Thoracic aorta (tissue), 2 donors: ENCODE results near the gene RIMBP2. TPM values are rescaled to one million over a fixed set of nuclear protein-coding genes. Genes with fewer than 3 reads are reported as not detected.

Experiments
- ATAC-seq: fragments of 150-250 bp; one replicate; pipeline ENCODE4 v1.8.0; 2017; ENCODE audit warnings: low read depth; ENCODE audit not compliant: insufficient number of reproducible peaks, low FRiP score
- DNase-seq: peaks from one replicate; pipeline ENCODE4 v3.0.0-alpha.2; 2020; ENCODE audit warnings: low spot score
- H3K27ac ChIP-seq, 2 donors: fragments of 200-600 bp; sonication (generic); 1 replicate in 1 of 2; 2 replicates in 1 of 2; pipeline ENCODE4 v1.5.1; 2016; ENCODE audit warnings: mild to moderate bottlenecking in 2 of 2, moderate library complexity in 2 of 2
- H3K27me3 ChIP-seq: fragments of 200-600 bp; sonication (generic); replicated peaks from 2 replicates; pipeline ENCODE4 v1.6.0; 2016; ENCODE audit warnings: mild to moderate bottlenecking; ENCODE audit not compliant: insufficient read depth
- H3K36me3 ChIP-seq: fragments of 200-600 bp; sonication (generic); one replicate; pipeline ENCODE4 v1.5.1; 2016
- H3K4me1 ChIP-seq, 2 donors: fragments of 200-600 bp; sonication (generic); 1 replicate in 1 of 2; 2 replicates in 1 of 2; pipeline versions ENCODE4 v1.5.1 to v1.6.0; 2016; ENCODE audit warnings: low read depth in 2 of 2, mild to moderate bottlenecking in 1 of 2; ENCODE audit not compliant: control insufficient read depth in 1 of 2
- H3K4me3 ChIP-seq: fragments of 200-600 bp; sonication (generic); 2 replicates; pipeline ENCODE4 v1.5.1; 2016; ENCODE audit warnings: mild to moderate bottlenecking
- H3K9me3 ChIP-seq: fragments of 200-600 bp; sonication (generic); 2 replicates; pipeline ENCODE4 v1.5.1; 2016
- total RNA-seq, 2 donors: library from RNA; depleted of rRNA; stranded (reverse); fragments of >200 nt; gene quantifications; one replicate each; pipeline versions ENCODE4 v1.1.0 to v1.2.3, GENCODE V29; 2016
- TF ChIP-seq, protein P1 (sequence below): fragments of 200-600 bp; sonication (generic); IDR thresholded peaks from one replicate; pipeline ENCODE4 v1.5.1; 2019; ENCODE audit warnings: antibody characterized with exemption

The RIMBP2 gene
- total RNA-seq, 2 donors from 2014 or later, result 0.54 to 0.92 TPM

DNA sequence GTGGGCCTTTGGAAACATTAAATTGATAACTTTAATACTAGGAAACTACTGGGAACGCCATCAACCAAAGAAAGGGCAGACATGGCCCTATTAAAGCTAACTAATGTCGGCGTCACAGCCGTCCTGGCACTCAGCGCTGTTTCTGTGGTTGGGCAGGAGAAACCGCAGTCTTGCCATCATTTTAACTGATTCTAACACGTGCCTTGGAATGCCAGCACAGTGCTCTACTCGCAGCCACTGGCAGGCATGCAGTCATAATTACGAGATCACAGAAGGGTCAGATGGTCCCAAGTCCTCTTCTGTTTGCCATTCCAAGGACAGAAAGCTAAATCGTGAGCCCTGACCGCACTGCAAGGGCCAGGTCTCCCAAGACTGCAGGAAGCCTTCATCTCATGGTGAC lies 75.2 kb downstream of the RIMBP2 start:
- Histone ChIP-seq H3K4me1 (no peaks in the 10 kb centered on the region), H3K9me3 (no peaks in the 10 kb centered on the region), H3K4me3 (no peak overlapping the region), H3K27me3 (no peaks in the 10 kb centered on the region), H3K27ac (no peak overlapping the region), H3K36me3 (no peaks in the 10 kb centered on the region)
- DNase-seq (no peak), ATAC-seq (no peak)
- TF ChIP-seq, protein P1, sequence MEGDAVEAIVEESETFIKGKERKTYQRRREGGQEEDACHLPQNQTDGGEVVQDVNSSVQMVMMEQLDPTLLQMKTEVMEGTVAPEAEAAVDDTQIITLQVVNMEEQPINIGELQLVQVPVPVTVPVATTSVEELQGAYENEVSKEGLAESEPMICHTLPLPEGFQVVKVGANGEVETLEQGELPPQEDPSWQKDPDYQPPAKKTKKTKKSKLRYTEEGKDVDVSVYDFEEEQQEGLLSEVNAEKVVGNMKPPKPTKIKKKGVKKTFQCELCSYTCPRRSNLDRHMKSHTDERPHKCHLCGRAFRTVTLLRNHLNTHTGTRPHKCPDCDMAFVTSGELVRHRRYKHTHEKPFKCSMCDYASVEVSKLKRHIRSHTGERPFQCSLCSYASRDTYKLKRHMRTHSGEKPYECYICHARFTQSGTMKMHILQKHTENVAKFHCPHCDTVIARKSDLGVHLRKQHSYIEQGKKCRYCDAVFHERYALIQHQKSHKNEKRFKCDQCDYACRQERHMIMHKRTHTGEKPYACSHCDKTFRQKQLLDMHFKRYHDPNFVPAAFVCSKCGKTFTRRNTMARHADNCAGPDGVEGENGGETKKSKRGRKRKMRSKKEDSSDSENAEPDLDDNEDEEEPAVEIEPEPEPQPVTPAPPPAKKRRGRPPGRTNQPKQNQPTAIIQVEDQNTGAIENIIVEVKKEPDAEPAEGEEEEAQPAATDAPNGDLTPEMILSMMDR, result no peak

DNA sequence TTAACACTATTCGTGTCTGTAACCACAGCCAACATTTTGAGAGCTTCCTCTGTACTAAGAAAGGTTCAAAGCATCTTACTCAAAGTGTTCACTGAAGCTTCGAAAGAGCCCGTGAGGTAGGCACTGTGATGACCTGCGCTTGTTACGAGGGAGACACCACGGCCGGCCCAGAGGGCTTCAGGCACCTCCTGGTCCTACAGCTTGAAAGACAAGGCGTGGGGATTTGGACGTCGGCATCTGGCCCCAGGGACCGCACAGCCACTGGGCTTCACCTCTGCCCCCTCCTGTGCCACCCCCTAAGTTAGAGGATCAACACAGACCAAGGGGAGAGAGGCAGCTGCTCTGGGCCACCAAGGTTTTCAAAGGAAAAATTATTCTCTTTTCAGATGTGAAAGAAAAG lies 75.6 kb downstream of the RIMBP2 start:
- DNase-seq (no peak), ATAC-seq (no peak)
- Histone ChIP-seq H3K9me3 (no peaks in the 10 kb centered on the region), H3K27me3 (no peaks in the 10 kb centered on the region), H3K27ac (no peak overlapping the region), H3K4me3 (no peak overlapping the region), H3K36me3 (no peaks in the 10 kb centered on the region), H3K4me1 (no peaks in the 10 kb centered on the region)
- TF ChIP-seq, protein P1, result no peak

DNA sequence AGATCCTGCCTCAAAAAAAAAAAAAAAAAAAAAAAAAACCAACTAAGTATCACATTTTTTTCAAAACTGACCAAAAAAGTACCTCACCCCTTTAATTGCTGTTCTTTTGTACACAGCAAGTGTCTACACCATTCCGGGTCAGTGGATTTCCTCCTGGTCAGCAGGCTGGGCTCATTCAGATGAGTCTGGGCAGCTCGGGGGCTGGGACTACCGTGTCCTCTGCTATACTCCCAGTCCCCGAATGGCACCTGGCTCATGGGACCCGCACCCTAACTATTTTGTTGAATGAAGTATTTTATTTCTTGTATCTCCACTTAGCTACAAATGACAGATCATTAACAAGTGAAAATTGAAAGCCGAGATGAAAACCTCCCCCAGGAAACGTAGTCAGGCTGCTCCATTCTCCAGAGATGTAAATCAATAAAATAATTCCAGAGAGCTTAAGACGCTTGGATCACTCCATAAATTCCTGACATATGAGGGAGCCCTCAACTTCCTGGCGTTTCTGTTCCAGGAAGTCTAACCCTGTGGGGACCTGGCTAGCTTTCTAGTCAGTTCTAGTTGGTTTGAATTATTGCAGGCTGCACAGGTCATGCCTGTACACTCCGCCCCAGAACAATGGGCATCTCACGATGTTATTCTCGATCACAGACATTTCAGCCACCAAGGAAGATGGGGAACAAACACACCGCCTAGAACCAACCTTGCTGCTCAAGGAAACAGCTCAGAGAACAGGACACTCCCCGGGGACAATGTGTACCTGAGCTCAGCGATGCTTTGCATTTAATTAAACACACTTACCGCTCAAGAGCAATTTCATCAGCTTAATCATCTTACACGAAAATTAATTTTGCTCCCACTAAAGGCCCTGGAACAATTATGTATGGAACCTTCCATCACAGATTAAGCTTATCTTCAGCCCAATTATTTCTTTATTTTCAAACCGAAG lies 76.3 kb downstream of the RIMBP2 start:
- H3K36me3 ChIP-seq, result no peaks in the 10 kb centered on the region
- DNase-seq (no peak), ATAC-seq (no peak)
- TF ChIP-seq, protein P1, result no peak
- H3K4me1 ChIP-seq, result no peaks in the 10 kb centered on the region
- no peaks in the 10 kb centered on the region for H3K9me3 ChIP-seq
- H3K4me3 ChIP-seq, result no peak overlapping the region
- H3K27ac ChIP-seq, result no peak overlapping the region
- H3K27me3 ChIP-seq, result no peaks in the 10 kb centered on the region

DNA sequence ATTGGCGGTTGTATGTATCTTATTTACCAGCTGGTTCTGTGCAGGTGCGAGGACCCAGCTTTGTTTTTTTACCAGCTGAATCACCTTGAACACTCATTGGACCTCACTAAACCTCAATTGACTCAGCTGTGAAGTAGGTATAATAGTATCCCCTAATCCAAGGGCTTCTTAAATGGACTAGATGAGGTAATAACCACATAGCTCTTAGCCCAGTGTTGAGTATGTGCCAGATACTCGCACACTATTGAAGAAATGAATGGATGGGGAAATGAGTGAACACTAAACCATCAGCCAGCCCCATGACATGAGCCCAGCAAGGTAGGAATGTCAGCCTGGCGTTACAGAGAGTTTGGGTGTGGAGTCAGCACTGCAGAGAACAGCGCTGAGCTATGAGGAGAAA lies 79.7 kb downstream of the RIMBP2 start:
- Histone ChIP-seq H3K4me1 (no peaks in the 10 kb centered on the region), H3K36me3 (no peaks in the 10 kb centered on the region), H3K9me3 (no peaks in the 10 kb centered on the region), H3K27ac (no peak overlapping the region), H3K27me3 (no peaks in the 10 kb centered on the region), H3K4me3 (no peak overlapping the region)
- TF ChIP-seq, protein P1, result no peak
- no peak for ATAC-seq
- no peak for DNase-seq

DNA sequence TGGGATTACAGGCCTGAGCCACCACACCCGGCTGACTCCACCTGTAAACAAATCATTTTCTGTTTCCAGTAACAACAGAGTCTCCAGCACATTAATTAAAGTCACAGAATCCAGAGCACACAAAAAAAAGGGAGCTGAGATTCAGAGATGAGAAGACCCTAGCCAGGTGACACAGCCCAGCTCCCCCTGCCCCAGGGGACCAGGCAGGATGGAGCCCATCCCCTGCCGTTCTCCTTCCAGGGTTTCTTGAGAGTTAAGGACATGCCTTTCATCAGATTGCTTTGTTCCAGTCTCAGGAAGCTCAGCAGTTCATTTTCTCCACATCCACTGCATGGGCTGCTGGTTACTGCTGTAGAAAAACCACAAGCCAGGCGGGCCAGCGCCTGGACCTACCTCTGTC lies 81.2 kb downstream of the RIMBP2 start:
- TF ChIP-seq, protein P1, result no peak
- no peak overlapping the region for H3K27ac ChIP-seq
- no peaks in the 10 kb centered on the region for H3K36me3 ChIP-seq
- no peak overlapping the region for H3K4me3 ChIP-seq
- DNase-seq (no peak), ATAC-seq (no peak)
- H3K27me3 ChIP-seq, result no peaks in the 10 kb centered on the region
- H3K9me3 ChIP-seq, result no peaks in the 10 kb centered on the region
- no peaks in the 10 kb centered on the region for H3K4me1 ChIP-seq
